Common myeloid progenitor, CD34-positive (primary cell): ENCODE results near the gene MUL1.

ENCODE experiments used
- CTCF ChIA-PET: fragments of 350-600 bp; sonication (Branson Sonifier 250); formaldehyde crosslinking; loops from one replicate; lab custom pipeline; 2021; ENCODE audit warnings: antibody characterized with exemption; lab: Charles Lee
- POLR2A ChIA-PET: fragments of 350-600 bp; sonication (Branson Sonifier 250); formaldehyde crosslinking; loops from one replicate; lab custom pipeline; 2021; ENCODE audit warnings: antibody characterized with exemption; lab: Charles Lee
- DNase-seq, 3 donors: peaks; one replicate each; pipeline versions ENCODE4 v3.0.0 to v3.0.0-alpha.2; 2013
- H3K27ac ChIP-seq, 2 experiments: 1 replicate in 1 of 2; 2 replicates in 1 of 2; pipeline ENCODE4 v1.7.0; 2013; ENCODE audit warnings: inconsistent platforms in 2 of 2, low read length in 2 of 2, mild to moderate bottlenecking in 2 of 2, low read depth in 1 of 2, moderate library complexity in 1 of 2; ENCODE audit not compliant: severe bottlenecking in 2 of 2, insufficient read depth in 1 of 2, poor library complexity in 1 of 2
- H3K27me3 ChIP-seq, 5 experiments: replicated peaks in 2 of 5; 1 replicate in 3 of 5; 2 replicates in 2 of 5; pipeline versions ENCODE4 v1.6.1 to v1.7.0; 2013; ENCODE audit warnings: low read length in 4 of 5, mild to moderate bottlenecking in 2 of 5, moderate library complexity in 2 of 5, inconsistent platforms in 1 of 5; ENCODE audit not compliant: insufficient read depth in 5 of 5, control insufficient read depth in 4 of 5
- H3K36me3 ChIP-seq, 4 experiments: 1 replicate in 2 of 4; 2 replicates in 2 of 4; pipeline versions ENCODE4 v1.6.1 to v1.7.0; 2013; ENCODE audit warnings: low read length in 3 of 4, control low read depth in 1 of 4, mild to moderate bottlenecking in 1 of 4; ENCODE audit not compliant: control insufficient read depth in 4 of 4, insufficient read depth in 4 of 4
- H3K4me1 ChIP-seq, 4 experiments: 1 replicate in 3 of 4; 2 replicates in 1 of 4; pipeline versions ENCODE4 v1.6.1 to v1.7.1; 2013; ENCODE audit warnings: low read length in 3 of 4, mild to moderate bottlenecking in 3 of 4, control low read depth in 1 of 4, inconsistent platforms in 1 of 4, moderate library complexity in 1 of 4; ENCODE audit not compliant: control insufficient read depth in 4 of 4, insufficient read depth in 4 of 4; ENCODE audit errors: control extremely low read depth in 1 of 4
- H3K4me3 ChIP-seq, 7 experiments: 1 replicate in 4 of 7; 2 replicates in 3 of 7; pipeline versions ENCODE4 v1.5.1 to v1.7.0; 2013; ENCODE audit warnings: mild to moderate bottlenecking in 7 of 7, low read length in 6 of 7, moderate library complexity in 6 of 7, inconsistent platforms in 2 of 7, low read depth in 2 of 7, control low read depth in 1 of 7; ENCODE audit not compliant: insufficient read depth in 4 of 7, control insufficient read depth in 1 of 7; ENCODE audit errors: extremely low read depth in 1 of 7
- H3K9me3 ChIP-seq, 5 experiments: 1 replicate in 4 of 5; 2 replicates in 1 of 5; pipeline versions ENCODE4 v1.6.1 to v1.7.1; 2013; ENCODE audit warnings: low read length in 4 of 5, mild to moderate bottlenecking in 2 of 5, inconsistent platforms in 1 of 5, low read depth in 1 of 5, moderate library complexity in 1 of 5; ENCODE audit not compliant: control insufficient read depth in 4 of 5, insufficient read depth in 2 of 5; ENCODE audit errors: control extremely low read depth in 1 of 5
- WGBS: methylation state at CpG from one replicate; pipeline ENCODE4 v1.1.5; 2013; ENCODE audit not compliant: insufficient coverage; 5-methylcytosine and 5-hydroxymethylcytosine counted together

The MUL1 gene

GRCh38 chr1:20476265-20477038, 31.5 kb downstream of the MUL1 start:
- H3K36me3 ChIP-seq = no peaks in the 10 kb centered on the region
- H3K9me3 ChIP-seq = no peaks in the 10 kb centered on the region
- H3K27me3 ChIP-seq = peaks cover 9 to 99% (median 37%) of the 10 kb centered on the region in 5 experiments
- DNase-seq = peak in 1 of 3 donors; percentile 32
- peaks cover 0 to 9% (median 4%) of the 10 kb centered on the region in 4 experiments for H3K4me1 ChIP-seq
- 6% methylated on average over 28 of the region's 33 CpGs for WGBS
- CTCF ChIA-PET = no interaction called here
- POLR2A ChIA-PET = interaction anchor here (0.5 kb wide), 1 partner anchor 10 kb away, joined by 3 read pairs; no protein-coding TSS in a partner anchor
- no peak overlapping the region for H3K4me3 ChIP-seq
- H3K27ac ChIP-seq = no peak overlapping the region

GRCh38 chr1:20474996-20475395, 33.0 kb downstream of the MUL1 start:
- H3K4me3 ChIP-seq = no peak overlapping the region
- ChIA-PET POLR2A (no interaction called here), CTCF (no interaction called here)
- H3K27ac ChIP-seq = no peak overlapping the region
- DNase-seq = no peak
- peaks cover 9 to 85% (median 38%) of the 10 kb centered on the region in 5 experiments for H3K27me3 ChIP-seq
- 67% methylated on average over 7 of the region's 7 CpGs for WGBS
- peaks cover 0 to 9% (median 4%) of the 10 kb centered on the region in 4 experiments for H3K4me1 ChIP-seq
- H3K9me3 ChIP-seq = no peaks in the 10 kb centered on the region
- H3K36me3 ChIP-seq = no peaks in the 10 kb centered on the region

- 80% methylated on average over 1 of the region's 2 CpGs for WGBS
- Histone ChIP-seq H3K4me1 (peaks cover 0 to 9% (median 4%) of the 10 kb centered on the region in 4 experiments), H3K4me3 (no peak overlapping the region), H3K27me3 (peaks cover 9 to 79% (median 37%) of the 10 kb centered on the region in 5 experiments), H3K27ac (no peak overlapping the region), H3K36me3 (no peaks in the 10 kb centered on the region), H3K9me3 (no peaks in the 10 kb centered on the region)
- DNase-seq = no peak
- CTCF ChIA-PET = no interaction called here
- POLR2A ChIA-PET = no interaction called here
Measured at GRCh38 chr1:20474333-20474975, 33.5 kb downstream of the MUL1 start.

DNA sequence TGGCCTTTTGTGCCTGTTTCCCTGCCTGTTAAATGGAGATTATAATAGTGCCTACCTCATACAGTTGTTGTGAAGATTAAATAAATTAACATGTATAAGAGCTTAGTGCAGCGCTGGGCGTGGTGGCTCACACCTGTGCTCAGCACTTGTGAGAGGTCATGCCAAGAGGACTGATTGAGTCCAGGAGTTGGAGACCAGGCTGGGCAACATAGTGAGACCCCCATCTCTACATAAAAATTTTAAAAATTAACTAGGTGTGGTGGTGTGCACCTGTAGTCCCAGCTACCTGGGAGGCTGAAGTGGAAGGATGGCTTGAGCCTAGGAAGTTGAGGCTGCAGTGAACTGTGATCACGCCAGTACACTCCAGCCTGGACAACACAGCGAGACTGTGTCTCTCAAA, 34.1 kb downstream of the MUL1 start:
- WGBS = 79% methylated on average over 2 of the region's 4 CpGs
- Histone ChIP-seq H3K27ac (no peak overlapping the region), H3K9me3 (no peaks in the 10 kb centered on the region), H3K36me3 (no peaks in the 10 kb centered on the region), H3K4me3 (no peak overlapping the region), H3K4me1 (peaks cover 0 to 9% (median 4%) of the 10 kb centered on the region in 4 experiments), H3K27me3 (peaks cover 7 to 77% (median 41%) of the 10 kb centered on the region in 5 experiments)
- POLR2A ChIA-PET = no interaction called here
- CTCF ChIA-PET = no interaction called here
- no peak for DNase-seq

DNA sequence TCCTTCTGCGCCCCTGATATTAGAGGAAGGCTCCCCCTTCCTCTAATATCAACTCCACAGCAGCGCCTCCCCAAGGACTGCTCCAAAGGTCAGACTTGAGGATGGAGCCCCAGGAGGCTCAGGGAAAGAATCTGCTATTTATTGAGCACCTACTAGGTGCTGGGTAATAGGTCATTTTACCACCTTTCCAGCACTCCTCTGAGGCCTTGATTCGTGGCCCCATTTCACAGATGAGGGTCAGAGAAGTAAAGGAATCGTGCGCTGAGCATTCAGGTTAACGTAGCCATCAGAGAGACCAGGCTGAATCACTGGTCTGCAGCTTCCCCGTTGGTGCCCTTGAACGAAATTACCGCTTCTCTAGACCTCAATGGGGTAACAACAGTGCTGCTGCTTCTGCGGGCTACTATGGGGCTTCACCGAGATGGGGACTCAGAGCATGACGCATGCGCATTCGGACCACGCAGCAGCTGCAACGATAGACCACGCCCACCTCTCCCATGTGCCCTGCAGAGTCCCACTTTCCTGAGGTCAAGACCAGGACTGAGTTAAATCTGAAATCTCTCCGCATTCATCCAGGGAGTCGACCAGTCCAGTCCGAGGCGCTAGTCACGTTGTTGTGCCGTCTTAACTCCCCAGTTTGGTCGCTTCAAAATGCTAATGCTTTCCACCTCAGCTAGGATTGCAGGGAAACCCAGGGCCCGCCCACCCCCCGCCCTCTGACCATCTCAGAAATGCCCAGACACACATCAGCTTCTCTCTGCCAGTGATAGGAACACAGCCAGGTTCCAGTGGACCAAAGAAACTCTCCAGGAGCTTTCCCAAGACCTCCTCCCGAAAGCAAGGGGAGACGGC, 34.9 kb downstream of the MUL1 start:
- H3K9me3 ChIP-seq = no peaks in the 10 kb centered on the region
- DNase-seq = peak in 2 of 3 donors; percentile 25 to 43
- CTCF ChIA-PET = no interaction called here

DNA sequence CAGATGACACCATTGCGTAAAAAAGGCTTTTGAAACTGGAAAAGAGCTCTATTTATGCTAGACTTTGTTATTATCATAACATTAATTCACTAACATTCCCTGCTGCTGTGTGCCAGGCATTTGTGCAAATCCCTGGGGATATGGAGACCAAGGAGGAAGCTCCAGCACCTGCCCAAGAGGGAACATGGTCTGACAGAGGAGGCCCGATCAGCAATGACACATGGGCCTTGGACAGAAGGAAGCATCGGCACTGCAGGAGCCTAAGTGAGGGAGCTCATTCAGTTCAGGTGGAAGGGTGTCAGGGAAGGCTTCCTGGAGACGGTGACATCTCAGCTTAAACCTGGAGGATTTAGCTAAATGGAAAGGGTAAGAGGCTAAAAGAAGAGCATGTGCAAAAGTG, 35.8 kb downstream of the MUL1 start:
- ChIA-PET POLR2A (no interaction called here), CTCF (no interaction called here)
- no peak overlapping the region for H3K27ac ChIP-seq
- H3K4me3 ChIP-seq = no peak overlapping the region
- peaks cover 0 to 9% (median 4%) of the 10 kb centered on the region in 4 experiments for H3K4me1 ChIP-seq
- WGBS = 100% methylated on average over 2 of the region's 4 CpGs
- no peaks in the 10 kb centered on the region for H3K9me3 ChIP-seq
- H3K27me3 ChIP-seq = peaks cover 4 to 75% (median 33%) of the 10 kb centered on the region in 5 experiments
- DNase-seq = no peak
- H3K36me3 ChIP-seq = no peaks in the 10 kb centered on the region

More for the DNA sequence above, 34.9 kb downstream of the MUL1 start:
- no peaks in the 10 kb centered on the region for H3K36me3 ChIP-seq
- peaks cover 0 to 9% (median 4%) of the 10 kb centered on the region in 4 experiments for H3K4me1 ChIP-seq
- WGBS = 30% methylated on average over 26 of the region's 28 CpGs
- peak overlapping the region in 1 of 7 experiments; percentile 3 for H3K4me3 ChIP-seq
- POLR2A ChIA-PET = no interaction called here
- H3K27me3 ChIP-seq = peaks cover 4 to 77% (median 38%) of the 10 kb centered on the region in 5 experiments
- no peak overlapping the region for H3K27ac ChIP-seq
